Mucosa of gallbladder (tissue), 1 donor: ENCODE results near the gene CLDND1. TPM values are rescaled to one million over a fixed set of nuclear protein-coding genes. Genes with fewer than 3 reads are reported as not detected.

Experiments used
- DNase-seq: peaks from one replicate; pipeline ENCODE4 v3.0.0-alpha.2; 2020; ENCODE audit warnings: low spot score
- total RNA-seq: library from RNA; stranded (reverse); gene quantifications from one replicate; pipeline ENCODE4 v1.2.1, GENCODE V29; 2021
- donor health status: DM: no; HTN: no; CAD: no.

CLDND1 gene
- total RNA-seq, 1 donor from 2014 or later: 69.4 TPM

GRCh38 chr3:98551754-98552153 lies 29.1 kb upstream of the CLDND1 start:
- no peak for DNase-seq

- DNase-seq: no peak
These were observed 28.5 kb upstream of the CLDND1 start for GRCh38 chr3:98551236-98551635.

- DNase-seq: no peak
These were observed 28.1 kb upstream of the CLDND1 start for GRCh38 chr3:98550833-98551232.

GRCh38 chr3:98548544-98548943 lies 25.8 kb upstream of the CLDND1 start:
- DNase-seq: no peak

GRCh38 chr3:98545940-98546339 lies 23.2 kb upstream of the CLDND1 start:
- DNase-seq: no peak

GRCh38 chr3:98542623-98543022 lies 19.9 kb upstream of the CLDND1 start:
- no peak for DNase-seq

GRCh38 chr3:98541695-98542094 lies 19.0 kb upstream of the CLDND1 start:
- DNase-seq: no peak

GRCh38 chr3:98540346-98540745 lies 17.6 kb upstream of the CLDND1 start:
- DNase-seq: no peak

GRCh38 chr3:98536456-98537017 lies 13.8 kb upstream of the CLDND1 start:
- no peak for DNase-seq

GRCh38 chr3:98534734-98535133 lies 12.0 kb upstream of the CLDND1 start:
- DNase-seq: no peak

GRCh38 chr3:98534168-98534567 lies 11.5 kb upstream of the CLDND1 start:
- DNase-seq: no peak

- no peak for DNase-seq
These were observed 10.2 kb upstream of the CLDND1 start for GRCh38 chr3:98532709-98533571.

GRCh38 chr3:98532275-98532637 lies 9.6 kb upstream of the CLDND1 start:
- DNase-seq: no peak

GRCh38 chr3:98531622-98532274 lies 9.0 kb upstream of the CLDND1 start, which contains the start of gene GPR15:
Gene GPR15, plus strand, starts transcription at chr3:98531978. Its CDS starts 56 bp downstream, at chr3:98532034.
- no peak for DNase-seq

- no peak for DNase-seq
These were observed 8.0 kb upstream of the CLDND1 start for GRCh38 chr3:98530676-98531075.

GRCh38 chr3:98529856-98530459 lies 7.3 kb upstream of the CLDND1 start:
- no peak for DNase-seq

GRCh38 chr3:98528474-98529346 lies 6.0 kb upstream of the CLDND1 start:
- no peak for DNase-seq

GRCh38 chr3:98525494-98525893 lies 2.8 kb upstream of the CLDND1 start:
- DNase-seq: no peak

GRCh38 chr3:98521897-98522543 lies 682 bp downstream of the CLDND1 start:
- peak; percentile 35 for DNase-seq

- DNase-seq: no peak
These were observed 3.4 kb downstream of the CLDND1 start for GRCh38 chr3:98519351-98519750.

- DNase-seq: no peak
These were observed 3.9 kb downstream of the CLDND1 start for GRCh38 chr3:98518816-98519215.
